Stimulated activated CD4-positive, alpha-beta T cell treated with anti-CD3 and anti-CD28 coated beads, Interleukin-12 subunit alpha, Interleukin-12 subunit beta, amount 100 ng/mL, for 24 hours (primary cell): ENCODE measurements around the gene CLDN9.
"Not testable (repeated sequence)": the region's sequence is repeated elsewhere in the genome, so short reads cannot be mapped to it uniquely, and the experiment has no call there.

Experiments used
- DNase-seq, 2 experiments: peaks; one replicate each; pipeline ENCODE4 v3.0.0-alpha.2; 2020; ENCODE audit warnings: low read depth in 2 of 2

The CLDN9 gene

DNA sequence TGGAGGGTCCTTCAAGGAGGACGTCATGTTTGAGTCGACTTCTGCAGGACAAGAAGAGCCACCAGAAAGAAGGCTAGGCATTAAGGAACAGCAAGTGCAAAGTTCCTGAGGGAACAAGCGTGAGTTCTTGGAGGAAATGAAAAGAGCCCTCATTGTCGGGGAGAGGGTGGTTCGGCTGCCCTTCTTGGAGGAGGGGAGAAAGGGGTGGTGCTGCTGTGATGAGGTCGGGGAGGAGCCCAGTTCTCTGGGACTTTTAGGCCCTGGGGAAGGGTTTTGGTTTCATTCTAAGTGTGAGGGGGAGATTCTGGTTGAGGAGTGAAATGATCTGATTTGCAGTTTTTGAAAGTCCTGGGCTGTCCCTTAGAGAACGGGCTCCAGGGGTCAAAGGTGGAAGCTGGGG lies 19.9 kb downstream of the CLDN9 start:
- DNase-seq: no peak

GRCh38 chr16:3035289-3035971 lies 22.7 kb downstream of the CLDN9 start:
- DNase-seq: no peak

- no peak for DNase-seq
These were observed 23.4 kb downstream of the CLDN9 start for GRCh38 chr16:3035972-3036725.

DNA sequence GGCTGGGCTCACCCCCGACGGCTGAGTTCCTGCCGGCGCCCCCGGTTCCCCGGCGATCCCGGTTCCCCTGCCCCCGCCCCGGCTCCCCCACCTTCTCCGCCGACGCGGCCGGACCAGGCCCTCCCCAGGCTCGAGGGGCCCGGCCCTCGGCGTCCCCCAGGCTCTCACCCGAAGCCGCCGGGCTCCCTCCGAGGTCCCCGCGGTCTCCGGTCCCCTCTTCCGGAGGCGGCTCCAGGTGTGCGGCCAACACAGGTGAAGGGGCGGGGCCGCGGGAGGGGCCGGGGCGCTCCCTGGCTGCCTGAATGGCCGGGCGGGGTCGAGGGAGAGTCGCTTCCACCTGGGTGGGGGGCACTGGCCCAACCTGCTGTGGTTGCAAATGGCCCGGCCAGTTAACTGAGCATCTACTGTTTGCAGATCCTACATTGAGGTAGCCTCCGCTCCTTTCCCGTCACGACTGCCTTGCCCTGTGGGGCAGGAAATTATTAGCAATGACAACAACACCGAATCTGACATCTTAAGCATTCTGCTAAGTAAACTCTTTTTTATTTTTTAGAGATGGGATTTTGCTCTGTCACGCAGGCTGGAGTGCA lies 24.1 kb downstream of the CLDN9 start, which contains the start of gene BICDL2:
TSS of gene BICDL2 (minus strand) at position 219 of the 590 bp plus-strand sequence. CDS start 1,448 bp downstream, outside the sequence.
- DNase-seq: no peak

DNA sequence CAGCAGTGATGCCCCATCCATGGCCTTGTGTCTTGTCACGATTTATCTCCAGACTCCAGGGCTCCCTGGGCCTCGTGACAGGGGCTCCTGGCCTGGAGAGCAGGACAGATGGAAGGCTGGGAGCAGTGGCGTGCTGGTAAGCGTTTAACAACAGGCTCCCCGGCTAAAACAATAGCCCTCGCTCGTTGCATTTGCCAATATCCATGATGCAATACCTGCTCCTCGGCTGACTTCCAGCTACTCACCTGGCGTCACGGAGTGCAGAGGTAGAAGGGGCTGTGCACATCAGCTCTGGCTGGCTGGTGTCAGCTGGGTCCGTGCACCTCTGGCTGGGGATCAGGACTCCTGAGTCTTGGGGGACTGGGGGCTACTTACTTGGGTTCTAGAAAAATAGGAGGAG lies 25.5 kb downstream of the CLDN9 start:
- no peak for DNase-seq

GRCh38 chr16:3038896-3039295 lies 26.2 kb downstream of the CLDN9 start:
- DNase-seq: no peak

- DNase-seq: no peak
These were observed 29.7 kb downstream of the CLDN9 start for GRCh38 chr16:3042376-3042775.

DNA sequence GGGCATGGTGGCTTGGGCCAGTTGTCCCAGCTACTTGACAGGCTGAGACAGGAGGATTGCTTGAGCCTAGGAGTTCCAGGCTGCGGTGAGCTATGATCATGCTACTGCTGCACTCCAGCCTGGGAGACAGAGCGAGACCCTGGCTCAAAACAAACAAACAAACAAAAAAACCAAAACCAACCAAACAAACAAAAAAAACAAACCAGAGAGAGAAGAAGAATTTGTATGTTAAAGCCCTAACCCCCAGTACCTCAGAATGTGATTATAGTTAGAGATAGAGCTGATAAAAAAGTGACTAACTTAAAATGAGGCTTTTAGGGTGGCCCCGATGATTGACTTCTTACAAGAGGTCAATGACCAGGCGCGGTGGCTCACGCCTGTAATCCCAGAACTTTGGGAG lies 32.0 kb downstream of the CLDN9 start:
- DNase-seq: no peak

- DNase-seq: no peak
These were observed 33.3 kb downstream of the CLDN9 start, which contains the start of gene MMP25 for GRCh38 chr16:3045758-3046640. Gene MMP25 (plus strand): TSS chr16:3046561. CDS start chr16:3046918, 357 bp downstream.

DNA sequence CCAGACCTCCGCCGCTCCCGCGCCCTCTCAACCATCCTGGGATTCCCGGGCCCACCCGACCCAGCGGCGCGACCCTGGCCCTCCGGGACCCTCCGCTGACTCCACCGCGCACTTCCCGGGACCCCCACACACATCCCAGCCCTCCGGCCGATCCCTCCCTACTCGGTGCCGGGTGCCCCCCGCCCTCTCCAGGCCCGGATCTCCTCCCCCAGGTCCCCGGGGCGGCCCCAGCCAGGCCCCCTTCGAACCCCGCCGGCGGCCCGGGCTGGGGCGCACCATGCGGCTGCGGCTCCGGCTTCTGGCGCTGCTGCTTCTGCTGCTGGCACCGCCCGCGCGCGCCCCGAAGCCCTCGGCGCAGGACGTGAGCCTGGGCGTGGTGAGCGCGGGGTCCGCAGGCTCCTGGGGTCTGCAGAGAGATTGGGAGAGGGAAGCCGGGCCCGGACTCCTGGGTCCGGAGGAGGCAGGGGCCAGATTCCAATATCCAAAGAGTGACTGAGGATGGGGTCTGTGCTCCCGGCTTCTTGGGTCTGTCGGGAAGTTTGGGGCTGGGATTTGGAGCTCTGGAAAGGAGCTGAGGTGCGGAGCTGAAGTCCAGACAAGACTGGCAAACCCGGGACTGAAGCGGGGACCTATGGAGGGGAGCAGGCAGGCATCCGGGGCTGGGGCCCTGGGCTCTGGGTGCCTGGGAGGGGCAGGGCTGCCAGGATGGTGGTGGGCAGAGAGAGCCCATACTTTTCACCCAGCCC lies 34.1 kb downstream of the CLDN9 start:
- no peak for DNase-seq

GRCh38 chr16:3047387-3047720 lies 34.6 kb downstream of the CLDN9 start:
- no peak for DNase-seq

- DNase-seq: no peak
These were observed 37.3 kb downstream of the CLDN9 start for GRCh38 chr16:3049921-3050481.

DNA sequence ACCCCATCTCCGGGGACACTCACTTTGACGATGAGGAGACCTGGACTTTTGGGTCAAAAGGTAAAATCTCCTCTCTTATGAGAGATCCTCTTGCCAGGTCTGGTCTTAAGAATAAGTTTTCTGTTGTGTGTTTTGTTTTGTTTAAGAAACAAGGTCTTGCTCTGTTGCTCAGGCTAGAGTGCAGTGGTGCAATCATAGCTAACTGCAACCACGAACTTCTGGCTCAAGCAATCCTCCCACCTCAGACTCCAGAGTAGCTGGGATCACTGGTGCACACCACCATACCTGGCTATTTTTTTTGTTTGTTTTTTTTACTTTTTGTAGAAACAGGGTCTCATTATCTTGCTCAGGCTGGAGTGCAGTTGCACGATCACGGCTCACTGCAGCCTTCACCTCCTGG lies 37.8 kb downstream of the CLDN9 start:
- no peak for DNase-seq

GRCh38 chr16:3051009-3051408 lies 38.3 kb downstream of the CLDN9 start:
- no peak for DNase-seq

DNA sequence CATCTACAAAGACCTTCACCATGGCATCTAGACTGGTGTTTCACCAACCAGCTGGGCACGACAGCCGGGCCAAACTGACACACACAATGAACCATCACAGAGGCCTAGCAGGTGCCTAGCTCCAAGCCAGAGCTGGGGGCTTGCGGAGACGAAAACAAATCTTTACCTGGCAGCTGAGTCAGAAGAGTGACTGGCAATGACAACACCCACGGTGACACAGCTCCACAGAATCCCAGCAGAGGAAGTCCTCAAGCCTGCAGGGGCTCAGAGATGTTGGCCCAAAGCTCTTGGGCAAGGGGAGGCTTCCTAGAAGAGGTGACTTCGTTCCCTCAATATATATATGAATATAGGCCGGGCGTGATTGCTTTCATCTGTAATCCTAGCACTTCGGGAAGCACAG lies 38.8 kb downstream of the CLDN9 start:
- DNase-seq: no peak

GRCh38 chr16:3052571-3053329 lies 40.0 kb downstream of the CLDN9 start:
- not testable (repeated sequence) for DNase-seq

GRCh38 chr16:3053330-3053710 lies 40.6 kb downstream of the CLDN9 start:
- DNase-seq: not testable (repeated sequence)

GRCh38 chr16:3054965-3055733 lies 42.4 kb downstream of the CLDN9 start:
- DNase-seq: no peak

DNA sequence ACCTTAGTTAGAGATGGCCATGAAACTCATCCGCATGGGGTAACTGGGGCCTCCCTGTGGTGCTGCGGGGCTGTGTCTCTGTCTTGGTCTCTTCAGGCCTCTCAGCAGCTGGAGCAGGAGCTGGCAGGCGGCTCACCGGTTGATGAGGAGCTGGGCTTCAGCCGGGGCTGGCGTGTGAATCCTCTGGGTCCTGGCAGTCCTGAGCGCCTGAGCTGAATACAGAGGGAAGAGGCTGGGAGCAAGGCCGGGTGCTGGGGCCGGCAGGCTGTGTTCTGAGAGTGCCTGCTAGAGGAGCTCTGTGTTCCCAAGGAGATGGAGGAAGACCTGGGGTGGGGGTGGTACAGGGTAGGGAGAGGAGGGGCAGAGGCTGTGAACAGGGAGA lies 43.0 kb downstream of the CLDN9 start:
- DNase-seq: not testable (repeated sequence)
